Measurements from ENCODE around the gene AP1S2. TPM values are rescaled to one million over a fixed set of nuclear protein-coding genes. Genes with fewer than 3 reads are reported as not detected.

The AP1S2 gene
- 80.4 and 88.7 TPM in 2 replicates for total RNA-seq

DNA sequence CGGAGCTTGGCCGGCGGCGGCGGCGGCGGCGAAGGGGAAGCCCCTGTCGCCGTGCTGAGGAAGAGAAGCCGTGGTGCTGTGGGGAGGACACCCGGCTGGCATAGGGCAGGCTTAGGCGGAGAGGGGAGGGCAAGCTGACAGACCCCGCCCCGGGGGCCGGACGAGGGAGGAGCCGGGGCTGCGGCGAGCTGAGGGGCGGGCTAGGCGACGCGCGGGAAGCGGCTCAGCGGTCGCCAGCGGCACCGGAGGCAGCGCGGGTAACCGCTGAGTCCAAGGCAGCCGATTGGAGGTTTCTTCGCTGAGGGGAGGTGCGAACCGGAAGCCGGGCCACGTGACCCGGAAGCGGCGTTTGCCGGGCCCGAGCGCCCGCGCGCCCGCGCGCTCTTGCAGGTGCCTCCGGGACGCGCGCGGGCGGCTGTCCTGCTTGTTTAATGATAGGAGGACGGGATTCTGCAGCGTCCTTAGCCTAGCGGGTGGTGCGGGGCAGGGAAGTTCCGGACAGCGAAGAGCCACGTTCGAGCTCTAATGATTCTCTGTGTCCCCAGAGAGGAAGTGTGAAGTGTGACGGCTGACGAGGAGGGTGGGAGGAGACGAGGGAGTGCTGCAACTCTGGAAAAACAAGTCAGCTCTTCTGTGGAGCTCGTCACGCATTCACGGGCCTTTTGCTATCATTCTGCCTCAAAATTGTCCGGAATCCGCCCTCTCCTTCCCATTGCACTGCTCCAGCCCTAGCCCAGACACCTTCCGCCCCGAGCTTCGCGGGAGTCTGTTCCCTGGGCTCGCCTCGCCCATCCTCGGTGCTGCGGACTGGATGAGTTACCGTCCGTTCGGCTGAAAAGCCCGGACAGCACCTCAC lies at the start of gene AP1S2:
AP1S2 (minus strand) TSS at position 102 of the 856 bp plus-strand sequence. CDS start 2,289 bp downstream, outside the sequence.

DNA sequence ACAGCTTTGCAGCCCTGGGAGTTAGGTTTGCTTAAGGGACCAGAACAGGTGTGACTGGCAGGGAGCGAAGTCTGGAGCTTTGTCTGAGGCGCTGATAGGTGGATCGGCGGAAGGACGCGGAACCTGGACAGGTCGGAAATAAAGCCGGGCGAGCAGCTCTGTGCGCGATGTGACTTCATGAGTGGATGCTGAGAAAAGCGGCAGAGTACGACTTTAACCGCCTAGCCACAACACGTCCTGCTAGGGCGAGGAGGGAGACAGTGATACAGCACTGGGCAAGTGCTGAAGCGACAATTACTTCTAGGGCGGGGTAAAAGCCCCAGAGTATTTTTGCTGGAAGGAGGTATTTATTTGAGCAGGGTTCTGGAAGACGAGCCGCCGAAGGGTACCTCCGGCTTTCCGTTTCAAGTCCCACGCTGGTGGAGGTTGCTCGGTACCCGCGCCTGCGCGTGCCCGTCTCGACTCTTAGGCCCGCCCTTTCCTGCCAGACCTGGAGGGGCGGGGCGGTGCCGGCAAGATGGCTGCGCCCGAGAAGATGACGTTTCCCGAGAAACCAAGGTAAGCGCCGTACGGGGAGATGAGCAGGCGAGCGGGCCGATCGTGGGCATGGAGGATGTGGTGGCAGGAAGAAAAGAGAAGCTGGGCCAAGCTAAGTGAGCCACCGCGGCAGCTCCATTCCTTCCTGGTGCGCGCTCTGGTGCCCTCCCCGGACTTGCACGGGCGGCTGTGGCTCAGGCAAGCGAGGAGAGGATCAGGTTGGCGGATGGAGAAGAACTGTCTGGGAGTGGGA lies 64.4 kb downstream of the AP1S2 start, which contains the start of gene ZRSR2:
ZRSR2 (plus strand) TSS at position 506 of the 790 bp plus-strand sequence; CDS start at position 518, 12 bp downstream.

Other genes with a start within 250 kb of the AP1S2 start
- 0.33 TPM in 1 of 2 replicates, not detected in the other for gene CLTRN, start 190.0 kb downstream of the AP1S2 start, total RNA-seq
- gene CA5B, start 116.5 kb downstream of the AP1S2 start, total RNA-seq: 4.9 and 5.7 TPM in 2 replicates
- gene ZRSR2, start 64.3 kb downstream of the AP1S2 start, total RNA-seq: 2.0 and 4.5 TPM in 2 replicates